Subcutaneous abdominal adipose tissue (tissue), 5 donors: Measurements from ENCODE around the gene BPIFB2.
A peak's percentile ranks its signal among the peaks of the same experiment; 100 is the strongest.

Experiments
- H3K27ac ChIP-seq: one replicate; pipeline ENCODE4 v1.7.0; 2013; ENCODE audit warnings: low read depth, mild to moderate bottlenecking, inconsistent platforms, low read length, moderate library complexity
- H3K27me3 ChIP-seq, 5 donors: one replicate each; pipeline ENCODE4 v1.7.0; 2013; ENCODE audit warnings: low read length in 5 of 5, inconsistent platforms in 1 of 5; ENCODE audit not compliant: control insufficient read depth in 5 of 5, insufficient read depth in 4 of 5
- H3K36me3 ChIP-seq, 5 donors: one replicate each; pipeline ENCODE4 v1.7.0; 2013; ENCODE audit warnings: low read length in 5 of 5; ENCODE audit not compliant: control insufficient read depth in 5 of 5, insufficient read depth in 5 of 5
- H3K4me1 ChIP-seq, 5 donors: one replicate each; pipeline ENCODE4 v1.7.0; 2013; ENCODE audit warnings: low read length in 5 of 5, mild to moderate bottlenecking in 3 of 5, moderate library complexity in 1 of 5; ENCODE audit not compliant: control insufficient read depth in 5 of 5, insufficient read depth in 5 of 5
- H3K4me3 ChIP-seq, 5 donors: one replicate each; pipeline ENCODE4 v1.7.0; 2013; ENCODE audit warnings: low read length in 5 of 5, low read depth in 1 of 5
- H3K9ac ChIP-seq, 5 donors: one replicate each; pipeline ENCODE4 v1.7.0; 2013; ENCODE audit warnings: low read length in 5 of 5, mild to moderate bottlenecking in 4 of 5, moderate library complexity in 3 of 5
- H3K9me3 ChIP-seq, 5 donors: one replicate each; pipeline ENCODE4 v1.7.0; 2013; ENCODE audit warnings: low read length in 5 of 5; ENCODE audit not compliant: control insufficient read depth in 5 of 5
- donor health status: healthy.
- donor health status: healthy.
- donor health status: healthy.
- donor health status: healthy.
- donor health status: healthy.

Gene BPIFB2

GRCh38 chr20:33068251-33068939, 60.9 kb downstream of the BPIFB2 start:
- H3K9me3 ChIP-seq: no peaks in the 10 kb centered on the region
- no peak overlapping the region for H3K4me3 ChIP-seq
- no peak overlapping the region for H3K27ac ChIP-seq
- peaks cover 0 to 2% (median 0%) of the 10 kb centered on the region in 5 donors for H3K4me1 ChIP-seq
- H3K9ac ChIP-seq: no peak overlapping the region
- H3K36me3 ChIP-seq: no peaks in the 10 kb centered on the region
- H3K27me3 ChIP-seq: peaks cover 0 to 7% (median 0%) of the 10 kb centered on the region in 5 donors

GRCh38 chr20:33069673-33070072, 62.2 kb downstream of the BPIFB2 start:
- Histone ChIP-seq H3K4me3 (no peak overlapping the region), H3K36me3 (no peaks in the 10 kb centered on the region)

GRCh38 chr20:33070111-33071053, 62.9 kb downstream of the BPIFB2 start:
- Histone ChIP-seq H3K4me1 (no peaks in the 10 kb centered on the region), H3K4me3 (no peak overlapping the region), H3K9ac (no peak overlapping the region), H3K27me3 (peaks cover 0 to 7% (median 0%) of the 10 kb centered on the region in 5 donors), H3K27ac (no peak overlapping the region), H3K9me3 (no peaks in the 10 kb centered on the region), H3K36me3 (no peaks in the 10 kb centered on the region)

More at GRCh38 chr20:33069673-33070072, 62.2 kb downstream of the BPIFB2 start:
- Histone ChIP-seq H3K4me1 (no peaks in the 10 kb centered on the region), H3K9ac (no peak overlapping the region), H3K27me3 (peaks cover 0 to 7% (median 0%) of the 10 kb centered on the region in 5 donors), H3K9me3 (no peaks in the 10 kb centered on the region), H3K27ac (no peak overlapping the region)

GRCh38 chr20:33071198-33071597, 63.7 kb downstream of the BPIFB2 start:
- Histone ChIP-seq H3K9ac (no peak overlapping the region), H3K9me3 (no peaks in the 10 kb centered on the region), H3K36me3 (no peaks in the 10 kb centered on the region), H3K27me3 (peaks cover 0 to 10% (median 0%) of the 10 kb centered on the region in 5 donors), H3K4me3 (no peak overlapping the region), H3K4me1 (no peaks in the 10 kb centered on the region), H3K27ac (no peak overlapping the region)

- no peak overlapping the region for H3K27ac ChIP-seq
- H3K9me3 ChIP-seq: no peaks in the 10 kb centered on the region
- no peaks in the 10 kb centered on the region for H3K36me3 ChIP-seq
- peak overlapping the region in 1 of 5 donors; percentile 8 for H3K9ac ChIP-seq
- peaks cover 0 to 10% (median 0%) of the 10 kb centered on the region in 5 donors for H3K27me3 ChIP-seq
- H3K4me1 ChIP-seq: no peaks in the 10 kb centered on the region
- H3K4me3 ChIP-seq: no peak overlapping the region
Observed at GRCh38 chr20:33072362-33072761, 64.9 kb downstream of the BPIFB2 start.

GRCh38 chr20:33072813-33073212, 65.3 kb downstream of the BPIFB2 start:
- Histone ChIP-seq H3K9ac (no peak overlapping the region), H3K27me3 (peaks cover 0 to 10% (median 0%) of the 10 kb centered on the region in 5 donors), H3K4me1 (no peaks in the 10 kb centered on the region), H3K9me3 (no peaks in the 10 kb centered on the region), H3K36me3 (no peaks in the 10 kb centered on the region), H3K4me3 (no peak overlapping the region), H3K27ac (no peak overlapping the region)
